ENCODE data around the gene ENG.

The ENG gene

DNA sequence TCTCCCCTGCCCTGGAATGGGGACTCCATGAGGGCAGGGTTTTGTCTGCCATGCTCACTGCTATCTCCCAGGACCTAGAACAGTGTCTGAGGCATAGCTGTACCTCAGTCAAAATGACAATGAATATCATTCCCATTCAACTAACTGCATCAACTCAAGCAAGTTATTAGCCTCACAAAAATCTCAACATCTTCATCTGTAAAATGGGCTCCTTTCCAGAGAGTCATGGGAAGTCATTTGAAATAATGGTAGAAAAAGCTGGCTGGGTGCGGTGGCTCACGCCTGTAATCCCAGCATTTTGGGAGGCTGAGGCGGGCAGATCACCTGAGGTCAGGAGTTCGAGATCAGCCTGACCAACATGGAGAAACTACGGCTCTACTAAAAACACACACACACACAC is 85.4 kb downstream of the ENG start:
- H3K9me3 ChIP-seq (ENCODE audit: control insufficient read depth, insufficient read depth, low read length): no peaks in the 10 kb centered on the region
- H3K4me1 ChIP-seq (ENCODE audit: control insufficient read depth, insufficient read depth, low read length): peaks cover 14% of the 10 kb centered on the region
- no peaks in the 10 kb centered on the region for H3K27me3 ChIP-seq (ENCODE audit: control insufficient read depth, insufficient read depth, low read length)
- no peaks in the 10 kb centered on the region for H3K36me3 ChIP-seq (ENCODE audit: control insufficient read depth, insufficient read depth, low read length)
- H3K9ac ChIP-seq (ENCODE audit: low read depth, low read length): no peak overlapping the region
- no peak overlapping the region for H3K4me3 ChIP-seq (ENCODE audit: low read depth, low read length)

DNA sequence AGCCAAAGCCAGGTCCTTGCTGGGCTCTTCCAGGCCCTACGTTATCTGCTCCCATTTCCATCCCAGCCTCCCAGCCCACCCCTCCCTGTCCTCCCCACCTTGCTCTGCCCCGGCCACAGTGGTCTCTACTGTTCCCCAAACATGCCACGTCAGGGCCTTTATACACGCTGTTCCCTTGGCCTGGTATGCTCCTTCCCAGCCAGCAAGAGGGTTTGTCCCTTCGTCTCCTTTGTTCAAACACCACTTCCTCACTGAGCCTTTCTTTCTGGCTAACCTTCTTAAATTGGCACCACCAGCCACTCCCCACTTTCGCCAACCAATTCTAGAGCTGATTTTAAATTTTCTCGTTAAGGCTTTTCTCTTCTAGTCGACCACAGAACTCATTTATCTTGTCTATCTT is 85.8 kb downstream of the ENG start:
- H3K9me3 ChIP-seq (ENCODE audit: control insufficient read depth, insufficient read depth, low read length): no peaks in the 10 kb centered on the region
- no peaks in the 10 kb centered on the region for H3K36me3 ChIP-seq (ENCODE audit: control insufficient read depth, insufficient read depth, low read length)
- H3K4me3 ChIP-seq (ENCODE audit: low read depth, low read length): no peak overlapping the region
- no peaks in the 10 kb centered on the region for H3K27me3 ChIP-seq (ENCODE audit: control insufficient read depth, insufficient read depth, low read length)
- H3K9ac ChIP-seq (ENCODE audit: low read depth, low read length): no peak overlapping the region
- peaks cover 16% of the 10 kb centered on the region for H3K4me1 ChIP-seq (ENCODE audit: control insufficient read depth, insufficient read depth, low read length)

DNA sequence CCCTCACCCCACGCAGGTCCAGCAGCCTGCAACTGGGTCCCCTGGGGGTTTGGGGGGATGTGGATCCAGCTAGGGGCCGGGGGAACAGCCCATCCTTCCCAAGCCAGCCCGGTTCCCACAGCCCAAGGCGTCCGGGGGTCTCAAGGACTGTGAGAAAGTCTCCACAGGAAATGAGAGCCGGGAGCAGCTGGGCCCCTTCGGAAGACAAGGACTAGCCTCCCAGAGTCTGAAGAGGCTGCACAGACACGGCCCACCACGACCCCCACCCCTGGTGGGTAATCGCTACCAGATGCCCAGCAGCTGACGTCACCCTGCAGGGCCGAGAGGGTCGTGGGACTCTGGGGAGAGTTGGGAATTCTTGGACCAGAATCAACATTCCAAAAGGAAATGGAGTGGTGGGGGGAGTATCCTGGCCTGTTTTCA is 86.5 kb downstream of the ENG start:
- no peak overlapping the region for H3K9ac ChIP-seq (ENCODE audit: low read depth, low read length)
- no peaks in the 10 kb centered on the region for H3K9me3 ChIP-seq (ENCODE audit: control insufficient read depth, insufficient read depth, low read length)
- H3K36me3 ChIP-seq (ENCODE audit: control insufficient read depth, insufficient read depth, low read length): no peaks in the 10 kb centered on the region
- H3K4me1 ChIP-seq (ENCODE audit: control insufficient read depth, insufficient read depth, low read length): peaks cover 19% of the 10 kb centered on the region
- no peak overlapping the region for H3K4me3 ChIP-seq (ENCODE audit: low read depth, low read length)
- H3K27me3 ChIP-seq (ENCODE audit: control insufficient read depth, insufficient read depth, low read length): no peaks in the 10 kb centered on the region

DNA sequence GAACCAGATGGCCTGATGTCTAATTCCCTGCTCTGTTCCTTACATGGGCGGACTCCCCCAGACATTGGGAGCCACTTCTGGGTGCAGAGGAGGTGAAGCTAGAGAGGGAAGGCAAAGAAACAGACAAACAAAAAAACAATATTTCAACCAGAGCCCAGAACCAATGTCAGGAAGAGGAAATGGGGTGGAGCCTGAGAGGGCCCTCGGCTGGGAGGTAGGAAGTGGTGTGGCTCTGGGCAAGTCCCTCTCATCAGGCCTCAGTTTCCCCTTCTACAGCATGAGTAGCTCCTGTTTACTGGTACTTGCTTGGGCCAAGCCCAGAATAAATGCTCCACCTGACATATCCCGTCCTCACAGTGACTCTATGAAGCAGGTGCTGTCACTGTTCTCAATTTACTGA is 87.0 kb downstream of the ENG start:
- Histone ChIP-seq H3K9me3 (ENCODE audit: control insufficient read depth, insufficient read depth, low read length) (no peaks in the 10 kb centered on the region), H3K9ac (ENCODE audit: low read depth, low read length) (no peak overlapping the region), H3K4me3 (ENCODE audit: low read depth, low read length) (no peak overlapping the region), H3K4me1 (ENCODE audit: control insufficient read depth, insufficient read depth, low read length) (peaks cover 19% of the 10 kb centered on the region), H3K36me3 (ENCODE audit: control insufficient read depth, insufficient read depth, low read length) (no peaks in the 10 kb centered on the region), H3K27me3 (ENCODE audit: control insufficient read depth, insufficient read depth, low read length) (no peaks in the 10 kb centered on the region)

DNA sequence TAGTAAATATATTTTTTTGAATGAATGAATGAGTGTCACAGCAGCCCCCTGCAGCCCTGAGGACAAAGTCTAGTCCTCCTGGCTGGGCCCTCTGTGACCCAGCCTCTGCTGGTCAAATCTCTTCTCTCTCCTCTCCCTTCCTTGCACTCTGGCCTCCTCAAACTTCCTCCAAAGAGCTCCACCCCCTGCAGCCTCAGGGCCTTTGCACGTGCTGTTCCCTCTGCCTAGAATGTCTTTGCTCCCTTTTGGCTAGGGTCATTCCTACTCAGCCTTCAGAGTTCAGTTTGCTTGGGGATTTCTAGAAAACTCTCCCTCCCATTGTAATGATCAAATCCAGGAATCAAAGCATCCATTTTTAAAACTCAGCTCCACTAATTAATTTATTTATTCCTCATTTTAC is 89.0 kb downstream of the ENG start:
- Histone ChIP-seq H3K4me1 (ENCODE audit: control insufficient read depth, insufficient read depth, low read length) (peaks cover 12% of the 10 kb centered on the region), H3K9me3 (ENCODE audit: control insufficient read depth, insufficient read depth, low read length) (no peaks in the 10 kb centered on the region), H3K36me3 (ENCODE audit: control insufficient read depth, insufficient read depth, low read length) (no peaks in the 10 kb centered on the region), H3K9ac (ENCODE audit: low read depth, low read length) (no peak overlapping the region), H3K27me3 (ENCODE audit: control insufficient read depth, insufficient read depth, low read length) (no peaks in the 10 kb centered on the region), H3K4me3 (ENCODE audit: low read depth, low read length) (no peak overlapping the region)

All from iPS-15b (cell line).